Fibroblast of lung (primary cell): ENCODE data around the gene GPSM1. TPM values are rescaled to one million over a fixed set of nuclear protein-coding genes. Genes with fewer than 3 reads are reported as not detected.

Experiments
- DNase-seq, 2 donors: peaks; one replicate each; pipeline versions ENCODE4 v3.0.0 to v3.0.0-alpha.2; 2010; ENCODE audit warnings: low read depth in 2 of 2
- H2AFZ ChIP-seq: 2 replicates; pipeline ENCODE4 v1.5.1; 2012; ENCODE audit warnings: low read length, control low read depth, inconsistent platforms
- H3K27ac ChIP-seq: 2 replicates; pipeline ENCODE4 v1.5.1; 2011; ENCODE audit warnings: low read length, control low read depth; ENCODE audit not compliant: insufficient read depth
- H3K27me3 ChIP-seq: 2 replicates; pipeline ENCODE4 v1.5.1; 2011; ENCODE audit warnings: mild to moderate bottlenecking, low read length; ENCODE audit not compliant: control insufficient read depth, insufficient read depth
- H3K36me3 ChIP-seq: 2 replicates; pipeline ENCODE4 v1.5.1; 2011; ENCODE audit warnings: low read length; ENCODE audit not compliant: control insufficient read depth, insufficient read depth
- H3K4me1 ChIP-seq: 2 replicates; pipeline ENCODE4 v1.5.1; 2011; ENCODE audit warnings: low read length; ENCODE audit not compliant: control insufficient read depth, insufficient read depth; ENCODE audit errors: extremely low read depth
- H3K4me2 ChIP-seq: 2 replicates; pipeline ENCODE4 v1.5.1; 2011; ENCODE audit warnings: low read length, control low read depth; ENCODE audit not compliant: insufficient read depth; ENCODE audit errors: extremely low read depth
- H3K4me3 ChIP-seq, 4 experiments: fragments of 200-600 bp in 1 of 4; sonication (generic) in 1 of 4; replicated peaks in 1 of 4; 2 replicates each; pipeline ENCODE4 v1.5.1; 2011 to 2016; ENCODE audit warnings: low read length in 4 of 4, low read depth in 3 of 4, mild to moderate bottlenecking in 3 of 4, control low read depth in 2 of 4, inconsistent platforms in 1 of 4, mixed read lengths in 1 of 4; ENCODE audit not compliant: insufficient read depth in 1 of 4; ENCODE audit errors: control extremely low read depth in 1 of 4
- H3K79me2 ChIP-seq: 2 replicates; pipeline ENCODE4 v1.5.1; 2012; ENCODE audit warnings: mild to moderate bottlenecking, low read length, inconsistent platforms; ENCODE audit not compliant: control insufficient read depth, insufficient read depth
- H3K9ac ChIP-seq: 2 replicates; pipeline ENCODE4 v1.5.1; 2011; ENCODE audit warnings: mild to moderate bottlenecking, low read length, control low read depth; ENCODE audit not compliant: insufficient read depth
- H3K9me3 ChIP-seq: 2 replicates; pipeline ENCODE4 v1.5.1; 2012; ENCODE audit warnings: low read depth, low read length; ENCODE audit not compliant: control insufficient read depth, insufficient read depth
- H4K20me1 ChIP-seq: 2 replicates; pipeline ENCODE4 v1.5.1; 2011; ENCODE audit warnings: low read length; ENCODE audit not compliant: control insufficient read depth, insufficient read depth; ENCODE audit errors: extremely low read depth
- CTCF ChIP-seq, 2 donors: IDR thresholded peaks in 1 of 2; conservative IDR thresholded peaks in 1 of 2; 1 replicate in 1 of 2; 2 replicates in 1 of 2; pipeline ENCODE4 v1.5.1; 2011 to 2012; ENCODE audit warnings: low read length in 2 of 2, control low read depth in 1 of 2, inconsistent platforms in 1 of 2, low read depth in 1 of 2, mild to moderate bottlenecking in 1 of 2
- EZH2 ChIP-seq: IDR thresholded peaks from 2 replicates; pipeline ENCODE4 v1.5.1; 2012; ENCODE audit warnings: low read length, control low read depth, mild to moderate bottlenecking; ENCODE audit errors: missing control alignments
- polyA plus RNA-seq, 2 donors: library from polyadenylated mRNA; depleted of rRNA in 1 of 2; stranded (reverse) in 1 of 2; unstranded in 1 of 2; fragments of >200 nt; gene quantifications; 2 replicates each; pipeline ENCODE4 v1.2.1, GENCODE V29; 2011 to 2012; ENCODE audit warnings: missing spikeins in 1 of 2
- total RNA-seq: library from RNA; depleted of rRNA; stranded (reverse); fragments of >200 nt; gene quantifications from 2 replicates; pipeline ENCODE4 v1.2.1, GENCODE V29; 2014

Gene GPSM1
- total and polyA plus RNA-seq, 2 donors (not counting 1 experiment from before 2014, with no cell fraction given), result 15.8 to 60.3 TPM

GRCh38 chr9:136352682-136353081, 25.3 kb downstream of the GPSM1 start:
- Histone ChIP-seq H3K36me3 (peaks cover 35% of the 10 kb centered on the region), H3K4me3 (no peak overlapping the region), H2AFZ (no peak overlapping the region), H3K4me2 (no peak overlapping the region), H3K27ac (no peak overlapping the region), H3K79me2 (no peaks in the 10 kb centered on the region), H3K9me3 (no peaks in the 10 kb centered on the region), H4K20me1 (no peaks in the 10 kb centered on the region), H3K9ac (no peak overlapping the region), H3K4me1 (peaks cover 4% of the 10 kb centered on the region), H3K27me3 (no peaks in the 10 kb centered on the region)
- TF ChIP-seq CTCF (conservative IDR thresholded peaks at IDR 0.05 in 1 of 2, IDR thresholded peaks at IDR 0.05 in 1 of 2; ENCODE audit: low read depth in 1 of 2, low read length in 2 of 2) (no peak), EZH2 (no peak)
- no peak for DNase-seq

- H3K9ac ChIP-seq, result no peak overlapping the region
- no peaks in the 10 kb centered on the region for H3K79me2 ChIP-seq
- no peak overlapping the region for H3K4me2 ChIP-seq
- H3K4me1 ChIP-seq, result peaks cover 4% of the 10 kb centered on the region
- no peak for DNase-seq
- no peaks in the 10 kb centered on the region for H4K20me1 ChIP-seq
- H3K27ac ChIP-seq, result no peak overlapping the region
- H3K27me3 ChIP-seq, result no peaks in the 10 kb centered on the region
- TF ChIP-seq CTCF (conservative IDR thresholded peaks at IDR 0.05 in 1 of 2, IDR thresholded peaks at IDR 0.05 in 1 of 2; ENCODE audit: low read depth in 1 of 2, low read length in 2 of 2) (no peak), EZH2 (no peak)
- no peak overlapping the region for H3K4me3 ChIP-seq
- H3K36me3 ChIP-seq, result peaks cover 39% of the 10 kb centered on the region
- H2AFZ ChIP-seq, result no peak overlapping the region
- H3K9me3 ChIP-seq, result no peaks in the 10 kb centered on the region
Observed at GRCh38 chr9:136353088-136353487, 25.7 kb downstream of the GPSM1 start.

GRCh38 chr9:136353757-136354488, 26.6 kb downstream of the GPSM1 start:
- TF ChIP-seq CTCF (conservative IDR thresholded peaks at IDR 0.05 in 1 of 2, IDR thresholded peaks at IDR 0.05 in 1 of 2; ENCODE audit: low read depth in 1 of 2, low read length in 2 of 2) (no peak), EZH2 (no peak)
- H2AFZ ChIP-seq, result no peak overlapping the region
- H3K27ac ChIP-seq, result no peak overlapping the region
- H3K4me2 ChIP-seq, result no peak overlapping the region
- no peak overlapping the region for H3K9ac ChIP-seq
- peaks cover 4% of the 10 kb centered on the region for H3K4me1 ChIP-seq
- no peaks in the 10 kb centered on the region for H3K27me3 ChIP-seq
- peaks cover 38% of the 10 kb centered on the region for H3K36me3 ChIP-seq
- H3K9me3 ChIP-seq, result no peaks in the 10 kb centered on the region
- no peaks in the 10 kb centered on the region for H3K79me2 ChIP-seq
- no peak for DNase-seq
- no peak overlapping the region for H3K4me3 ChIP-seq
- H4K20me1 ChIP-seq, result no peaks in the 10 kb centered on the region
